ENCODE measurements around the gene PRR19. TPM values are rescaled to one million over a fixed set of nuclear protein-coding genes. Genes with fewer than 3 reads are reported as not detected.

Gene PRR19
- total RNA-seq, 1 experiment from 2014 or later: 0.93 TPM

DNA sequence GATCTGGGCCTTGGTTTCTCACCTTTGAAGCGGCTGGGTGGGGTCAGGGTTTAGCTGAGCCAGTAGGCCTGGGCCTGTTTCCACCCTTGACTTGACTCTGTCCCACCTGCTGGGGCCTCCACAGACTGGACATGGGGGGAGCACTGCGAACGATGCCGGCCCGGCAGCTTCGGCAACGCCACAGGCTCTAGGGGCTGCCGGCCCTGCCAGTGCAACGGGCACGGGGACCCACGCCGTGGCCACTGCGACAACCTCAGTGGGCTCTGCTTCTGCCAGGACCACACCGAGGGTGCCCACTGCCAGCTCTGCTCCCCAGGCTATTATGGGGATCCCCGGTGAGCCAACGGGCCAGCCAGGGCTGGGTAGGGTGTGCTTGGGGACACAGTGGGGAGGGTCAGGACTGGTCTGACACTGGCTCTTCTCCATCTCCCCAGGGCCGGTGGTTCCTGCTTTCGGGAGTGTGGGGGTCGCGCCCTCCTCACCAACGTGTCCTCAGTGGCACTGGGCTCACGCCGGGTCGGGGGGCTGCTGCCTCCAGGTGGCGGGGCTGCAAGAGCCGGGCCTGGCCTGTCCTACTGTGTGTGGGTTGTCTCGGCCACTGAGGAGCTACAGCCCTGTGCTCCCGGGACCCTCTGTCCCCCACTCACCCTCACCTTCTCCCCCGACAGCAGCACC lies 51.5 kb downstream of the PRR19 start:
- no peaks in the 10 kb centered on the region for H3K79me2 ChIP-seq (ENCODE audit: insufficient read depth, low read length)
- intact Hi-C loops (cut with micrococcal nuclease): no loop called here
- H3K4me1 ChIP-seq (ENCODE audit: control insufficient read depth in 1 of 2, insufficient read depth in 2 of 2, low read length in 2 of 2): no peaks in the 10 kb centered on the region
- ChIA-PET POLR2A (no interaction called here), CTCF (no interaction called here), RAD21 (ENCODE audit: low non-redundant PET in 1 of 2, low total read pairs in 2 of 2, uncharacterized antibody in 2 of 2, unreplicated experiment in 2 of 2) (no interaction called here)
- DNase-seq (ENCODE audit: low read depth, low spot score): no peak
- no peak for TF ChIP-seq SP1 (IDR thresholded peaks at IDR 0.05; ENCODE audit: low read depth)
- no peak for TF ChIP-seq SIN3A (IDR thresholded peaks at IDR 0.05; ENCODE audit: low read depth)
- TF ChIP-seq CBX3 (IDR thresholded peaks at IDR 0.05; ENCODE audit: low read depth): no peak
- TF ChIP-seq EGR1 (IDR thresholded peaks at IDR 0.05; ENCODE audit: low read depth): no peak
- TF ChIP-seq EZH2phosphoT487 (IDR thresholded peaks at IDR 0.05; ENCODE audit: borderline replicate concordance): no peak
- no peak for TF ChIP-seq POLR2A (IDR thresholded peaks at IDR 0.05; ENCODE audit: borderline replicate concordance, extremely low read depth, insufficient read depth, insufficient read length)
- TF ChIP-seq JUND (IDR thresholded peaks at IDR 0.05): no peak
- no peak overlapping the region for H3K9ac ChIP-seq (ENCODE audit: low read length)
- H3K27ac ChIP-seq (ENCODE audit: low read depth, low read length): no peak overlapping the region
- H2AFZ ChIP-seq (ENCODE audit: low read depth, low read length, poor library complexity, severe bottlenecking): no peak overlapping the region
- ATAC-seq: no peak
- H3K9me2 ChIP-seq (ENCODE audit: insufficient read depth): no peaks in the 10 kb centered on the region
- no peak overlapping the region for H3K4me2 ChIP-seq (ENCODE audit: low read length)
- H3K36me3 ChIP-seq (ENCODE audit: control insufficient read depth in 1 of 2, insufficient read depth in 2 of 2, low read length in 2 of 2): no peaks in the 10 kb centered on the region; a peak in 1 of 4 replicates
- BruUV-seq (replicated peaks): no TSS peak
- no peaks in the 10 kb centered on the region for H3K9me3 ChIP-seq (ENCODE audit: control insufficient read depth in 1 of 2, insufficient read depth in 1 of 2, low read depth in 1 of 2, low read length in 2 of 2)
- H3K4me3 ChIP-seq (replicated peaks in 1 of 2; ENCODE audit: low read depth in 1 of 2, low read length in 2 of 2): no peak overlapping the region
- no peaks in the 10 kb centered on the region for H3K27me3 ChIP-seq (ENCODE audit: insufficient read depth, low read length)
- H4K20me1 ChIP-seq (ENCODE audit: insufficient read depth): no peaks in the 10 kb centered on the region

DNA sequence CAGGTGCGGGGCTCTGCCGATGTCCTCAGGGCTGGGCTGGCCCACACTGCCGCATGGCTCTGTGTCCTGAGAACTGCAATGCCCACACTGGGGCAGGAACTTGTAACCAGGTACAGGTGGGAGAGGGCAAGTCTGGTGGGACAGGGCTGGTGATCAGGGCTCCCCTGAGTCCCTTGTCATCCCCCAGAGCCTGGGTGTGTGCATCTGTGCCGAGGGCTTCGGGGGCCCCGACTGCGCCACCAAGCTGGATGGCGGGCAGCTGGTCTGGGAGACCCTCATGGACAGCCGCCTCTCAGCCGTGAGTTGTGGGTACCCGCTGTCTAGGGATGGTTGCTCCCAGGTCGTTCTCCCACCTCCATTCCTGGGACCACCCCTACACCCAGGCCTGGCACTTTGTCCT lies 54.0 kb downstream of the PRR19 start:
- POLR2A ChIA-PET: no interaction called here
- ATAC-seq: no peak
- Histone ChIP-seq H3K4me1 (ENCODE audit: control insufficient read depth in 1 of 2, insufficient read depth in 2 of 2, low read length in 2 of 2) (no peaks in the 10 kb centered on the region), H3K9me3 (ENCODE audit: control insufficient read depth in 1 of 2, insufficient read depth in 1 of 2, low read depth in 1 of 2, low read length in 2 of 2) (no peaks in the 10 kb centered on the region), H3K27ac (ENCODE audit: low read depth, low read length) (no peak overlapping the region), H2AFZ (ENCODE audit: low read depth, low read length, poor library complexity, severe bottlenecking) (no peak overlapping the region), H3K79me2 (ENCODE audit: insufficient read depth, low read length) (no peaks in the 10 kb centered on the region), H3K9ac (ENCODE audit: low read length) (no peak overlapping the region), H3K36me3 (ENCODE audit: control insufficient read depth in 1 of 2, insufficient read depth in 2 of 2, low read length in 2 of 2) (no peaks in the 10 kb centered on the region; a peak in 1 of 4 replicates), H4K20me1 (ENCODE audit: insufficient read depth) (no peaks in the 10 kb centered on the region), H3K27me3 (ENCODE audit: insufficient read depth, low read length) (no peaks in the 10 kb centered on the region), H3K4me2 (ENCODE audit: low read length) (no peak overlapping the region), H3K9me2 (ENCODE audit: insufficient read depth) (no peaks in the 10 kb centered on the region), H3K4me3 (replicated peaks in 1 of 2; ENCODE audit: low read depth in 1 of 2, low read length in 2 of 2) (no peak overlapping the region)
- CTCF ChIA-PET: no interaction called here
- no TSS peak for BruUV-seq (replicated peaks)
- DNase-seq (ENCODE audit: low read depth, low spot score): no peak
- intact Hi-C loops (cut with micrococcal nuclease): no loop called here
- RAD21 ChIA-PET (ENCODE audit: low non-redundant PET in 1 of 2, low total read pairs in 2 of 2, uncharacterized antibody in 2 of 2, unreplicated experiment in 2 of 2): no interaction called here
- TF ChIP-seq SRF (IDR thresholded peaks at IDR 0.05; ENCODE audit: low read depth) (no peak), RAD21 (IDR thresholded peaks at IDR 0.05; ENCODE audit: low read depth) (no peak), TCF7L2 (IDR thresholded peaks at IDR 0.05; ENCODE audit: borderline replicate concordance, extremely low read depth, insufficient read depth, insufficient read length) (no peak), ZNF274 (IDR thresholded peaks at IDR 0.05; ENCODE audit: low read depth, low read length) (no peak), FOSL1 (IDR thresholded peaks at IDR 0.05; ENCODE audit: low read depth) (no peak), EZH2 (IDR thresholded peaks at IDR 0.05) (no peak), SIN3A (IDR thresholded peaks at IDR 0.05; ENCODE audit: low read depth) (no peak), ATF3 (IDR thresholded peaks at IDR 0.05) (no peak), ZFX (IDR thresholded peaks at IDR 0.05) (no peak), JUND (IDR thresholded peaks at IDR 0.05) (no peak)
- TF ChIP-seq, protein P1, sequence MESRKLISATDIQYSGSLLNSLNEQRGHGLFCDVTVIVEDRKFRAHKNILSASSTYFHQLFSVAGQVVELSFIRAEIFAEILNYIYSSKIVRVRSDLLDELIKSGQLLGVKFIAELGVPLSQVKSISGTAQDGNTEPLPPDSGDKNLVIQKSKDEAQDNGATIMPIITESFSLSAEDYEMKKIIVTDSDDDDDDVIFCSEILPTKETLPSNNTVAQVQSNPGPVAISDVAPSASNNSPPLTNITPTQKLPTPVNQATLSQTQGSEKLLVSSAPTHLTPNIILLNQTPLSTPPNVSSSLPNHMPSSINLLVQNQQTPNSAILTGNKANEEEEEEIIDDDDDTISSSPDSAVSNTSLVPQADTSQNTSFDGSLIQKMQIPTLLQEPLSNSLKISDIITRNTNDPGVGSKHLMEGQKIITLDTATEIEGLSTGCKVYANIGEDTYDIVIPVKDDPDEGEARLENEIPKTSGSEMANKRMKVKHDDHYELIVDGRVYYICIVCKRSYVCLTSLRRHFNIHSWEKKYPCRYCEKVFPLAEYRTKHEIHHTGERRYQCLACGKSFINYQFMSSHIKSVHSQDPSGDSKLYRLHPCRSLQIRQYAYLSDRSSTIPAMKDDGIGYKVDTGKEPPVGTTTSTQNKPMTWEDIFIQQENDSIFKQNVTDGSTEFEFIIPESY (IDR thresholded peaks at IDR 0.05; ENCODE audit: extremely low read depth, insufficient replicate concordance, low read length): no peak
- TF ChIP-seq, protein P2, sequence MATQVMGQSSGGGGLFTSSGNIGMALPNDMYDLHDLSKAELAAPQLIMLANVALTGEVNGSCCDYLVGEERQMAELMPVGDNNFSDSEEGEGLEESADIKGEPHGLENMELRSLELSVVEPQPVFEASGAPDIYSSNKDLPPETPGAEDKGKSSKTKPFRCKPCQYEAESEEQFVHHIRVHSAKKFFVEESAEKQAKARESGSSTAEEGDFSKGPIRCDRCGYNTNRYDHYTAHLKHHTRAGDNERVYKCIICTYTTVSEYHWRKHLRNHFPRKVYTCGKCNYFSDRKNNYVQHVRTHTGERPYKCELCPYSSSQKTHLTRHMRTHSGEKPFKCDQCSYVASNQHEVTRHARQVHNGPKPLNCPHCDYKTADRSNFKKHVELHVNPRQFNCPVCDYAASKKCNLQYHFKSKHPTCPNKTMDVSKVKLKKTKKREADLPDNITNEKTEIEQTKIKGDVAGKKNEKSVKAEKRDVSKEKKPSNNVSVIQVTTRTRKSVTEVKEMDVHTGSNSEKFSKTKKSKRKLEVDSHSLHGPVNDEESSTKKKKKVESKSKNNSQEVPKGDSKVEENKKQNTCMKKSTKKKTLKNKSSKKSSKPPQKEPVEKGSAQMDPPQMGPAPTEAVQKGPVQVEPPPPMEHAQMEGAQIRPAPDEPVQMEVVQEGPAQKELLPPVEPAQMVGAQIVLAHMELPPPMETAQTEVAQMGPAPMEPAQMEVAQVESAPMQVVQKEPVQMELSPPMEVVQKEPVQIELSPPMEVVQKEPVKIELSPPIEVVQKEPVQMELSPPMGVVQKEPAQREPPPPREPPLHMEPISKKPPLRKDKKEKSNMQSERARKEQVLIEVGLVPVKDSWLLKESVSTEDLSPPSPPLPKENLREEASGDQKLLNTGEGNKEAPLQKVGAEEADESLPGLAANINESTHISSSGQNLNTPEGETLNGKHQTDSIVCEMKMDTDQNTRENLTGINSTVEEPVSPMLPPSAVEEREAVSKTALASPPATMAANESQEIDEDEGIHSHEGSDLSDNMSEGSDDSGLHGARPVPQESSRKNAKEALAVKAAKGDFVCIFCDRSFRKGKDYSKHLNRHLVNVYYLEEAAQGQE (IDR thresholded peaks at IDR 0.05; ENCODE audit: low read depth): no peak

Measured in HCT116 (cell line).